Measurements from ENCODE around the gene SEPTIN6. TPM values are rescaled to one million over a fixed set of nuclear protein-coding genes. Genes with fewer than 3 reads are reported as not detected.
A peak's percentile ranks its signal among the peaks of the same experiment; 100 is the strongest.
"Not testable (repeated sequence)": the region's sequence is repeated elsewhere in the genome, so short reads cannot be mapped to it uniquely, and the experiment has no call there.

SEPTIN6 gene
- total and polyA plus RNA-seq, 4 experiments from 2014 or later = 112 to 244 (median 176) TPM

DNA sequence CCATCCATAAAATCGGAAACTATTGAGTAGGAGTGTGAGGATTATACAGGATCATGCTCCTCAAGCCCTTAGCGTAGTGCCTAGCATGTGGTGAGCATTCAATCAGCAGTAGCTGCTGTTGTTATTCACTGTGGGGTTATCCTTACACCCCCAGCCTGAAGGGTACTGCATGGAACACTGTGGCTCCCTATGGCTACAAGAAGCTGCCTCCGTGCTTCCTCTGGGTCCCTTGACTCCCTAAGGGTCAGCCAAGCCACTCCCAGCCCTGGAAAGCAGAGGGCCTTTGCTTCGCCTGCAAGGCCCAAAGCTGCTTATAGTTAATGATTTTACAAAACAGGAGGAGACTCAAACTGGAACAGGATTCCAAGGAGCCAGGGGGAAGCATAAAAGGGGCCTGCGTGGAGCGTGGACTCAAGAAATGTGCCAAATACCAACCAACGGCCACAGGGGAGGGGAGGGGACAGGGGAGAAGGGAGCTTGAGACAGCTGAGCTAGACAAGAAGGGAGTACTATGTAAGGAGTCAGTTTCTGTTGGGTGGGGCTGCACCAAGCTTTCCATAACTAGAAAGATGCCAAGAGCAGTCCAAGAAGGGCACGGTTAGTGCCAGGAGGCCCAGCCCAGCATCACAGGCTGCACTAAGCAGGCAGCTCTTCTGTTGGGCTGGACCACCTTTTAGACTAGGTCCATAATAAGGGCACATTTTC, 15.9 kb downstream of the SEPTIN6 start:
- Histone ChIP-seq H3K4me3 (ENCODE audit: low read length in 2 of 2) (peak overlapping the region in 1 of 2 donors; percentile 40), H3K9me3 (ENCODE audit: control insufficient read depth in 1 of 2, low read length in 2 of 2) (no peaks in the 10 kb centered on the region), H3K27me3 (ENCODE audit: insufficient read depth, low read length) (no peaks in the 10 kb centered on the region), H3K27ac (ENCODE audit: low read depth, low read length) (peak overlapping the region; percentile 60), H3K36me3 (ENCODE audit: insufficient read depth, low read length) (peaks cover 14% of the 10 kb centered on the region), H3K4me1 (ENCODE audit: insufficient read depth, low read length) (peaks cover 81% of the 10 kb centered on the region)
- Mint-ChIP-seq H3K27ac (peak overlapping the region; percentile 94 to 98 (median 97)), H3K4me3 (peak overlapping the region; percentile 86 to 95 (median 92)), H3K4me1 (peaks cover 30 to 80% (median 61%) of the 10 kb centered on the region in 4 donors), H3K27me3 (no peaks in the 10 kb centered on the region), H3K9me3 (peaks cover 0 to 3% (median 0%) of the 10 kb centered on the region in 8 donors), H3K36me3 (peaks cover 13 to 28% of the 10 kb centered on the region in 2 donors)
- DNase-seq = no peak
- POLR2A ChIA-PET (ENCODE audit: partially characterized antibody) = interaction anchor here (0.7 to 7.0 kb wide), 3 partner anchors 10 to 59 kb away, joined by 3 to 277 read pairs (median 3); partner anchors contain the start of gene SEPTIN6
- CTCF ChIA-PET (ENCODE audit: partially characterized antibody) = interaction anchor here (0.8 to 7.3 kb wide), 3 partner anchors 8 to 51 kb away, joined by 4 to 77 read pairs (median 8); partner anchors contain the start of gene SEPTIN6
- intact Hi-C loops (cut with micrococcal nuclease) = no loop called here

DNA sequence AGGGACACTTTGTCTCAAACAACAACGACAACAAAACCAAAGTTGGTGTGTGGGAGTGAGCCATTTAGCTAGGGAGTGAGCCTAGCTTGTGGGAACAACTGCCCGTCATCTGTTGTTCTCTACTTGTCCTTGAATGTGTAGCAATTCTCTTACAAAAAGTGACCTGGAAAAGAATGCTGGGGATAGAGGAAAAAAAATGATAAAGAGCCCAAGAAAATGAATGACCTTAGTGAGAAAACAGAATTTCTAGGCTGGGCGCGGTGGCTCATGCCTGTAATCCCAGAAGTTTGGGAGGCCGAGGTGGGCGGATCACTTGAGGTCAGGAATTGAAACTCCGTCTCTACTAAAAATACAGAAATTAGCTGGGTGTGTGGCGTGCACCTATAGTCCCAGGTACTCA, 19.6 kb downstream of the SEPTIN6 start:
- intact Hi-C loops (cut with micrococcal nuclease) = no loop called here
- ChIA-PET POLR2A (ENCODE audit: partially characterized antibody) (interaction anchor here (0.6 to 0.7 kb wide), 2 partner anchors 18 to 20 kb away, joined by 3 read pairs; partner anchors contain the start of gene SEPTIN6), CTCF (ENCODE audit: partially characterized antibody) (interaction anchor here (1.5 to 7.3 kb wide), 2 partner anchors 18 to 63 kb away, joined by 4 to 77 read pairs; partner anchors contain the start of gene SEPTIN6)
- DNase-seq = no peak
- H3K9me3 Mint-ChIP-seq = no peaks in the 10 kb centered on the region
- H3K4me3 Mint-ChIP-seq = no peak overlapping the region
- no peaks in the 10 kb centered on the region for H3K27me3 ChIP-seq (ENCODE audit: insufficient read depth, low read length)
- peaks cover 26 to 72% (median 46%) of the 10 kb centered on the region in 4 donors for H3K4me1 Mint-ChIP-seq
- H3K36me3 Mint-ChIP-seq = peaks cover 30 to 37% of the 10 kb centered on the region in 2 donors
- peaks cover 59% of the 10 kb centered on the region for H3K4me1 ChIP-seq (ENCODE audit: insufficient read depth, low read length)
- no peaks in the 10 kb centered on the region for H3K9me3 ChIP-seq (ENCODE audit: control insufficient read depth in 1 of 2, low read length in 2 of 2)
- H3K36me3 ChIP-seq (ENCODE audit: insufficient read depth, low read length) = peaks cover 26% of the 10 kb centered on the region
- H3K4me3 ChIP-seq (ENCODE audit: low read length in 2 of 2) = no peak overlapping the region
- H3K27ac ChIP-seq (ENCODE audit: low read depth, low read length) = no peak overlapping the region
- H3K27me3 Mint-ChIP-seq = no peaks in the 10 kb centered on the region
- peak overlapping the region in 4 of 7 donors; percentile 6 to 55 (median 36) for H3K27ac Mint-ChIP-seq

DNA sequence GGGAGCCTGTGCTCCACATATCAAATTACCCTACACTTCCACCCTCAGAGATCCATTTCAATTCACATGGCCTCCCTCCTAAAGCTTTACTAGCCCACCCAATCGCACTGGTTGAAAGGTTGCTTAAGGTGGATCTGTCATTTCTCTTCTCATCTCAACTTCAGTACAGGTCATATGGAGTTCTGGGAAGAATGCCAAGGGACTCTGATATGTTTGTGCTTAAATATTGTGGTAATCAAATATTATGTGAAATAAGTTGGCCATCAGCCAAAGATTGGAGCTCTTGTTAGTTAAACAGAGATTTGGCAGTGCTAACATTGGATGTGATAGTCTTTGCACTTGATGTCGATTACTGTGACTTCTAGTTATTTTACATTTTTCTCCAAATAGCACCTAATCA, 20.5 kb downstream of the SEPTIN6 start:
- CTCF ChIA-PET (ENCODE audit: partially characterized antibody) = interaction anchor here (0.8 to 1.5 kb wide), 5 partner anchors 19 to 62 kb away, joined by 3 to 4 read pairs (median 4); no protein-coding TSS in a partner anchor
- Mint-ChIP-seq H3K4me1 (peaks cover 23 to 68% (median 38%) of the 10 kb centered on the region in 4 donors), H3K4me3 (no peak overlapping the region), H3K27me3 (no peaks in the 10 kb centered on the region), H3K9me3 (no peaks in the 10 kb centered on the region), H3K36me3 (peaks cover 30 to 37% of the 10 kb centered on the region in 2 donors), H3K27ac (peak overlapping the region in 6 of 7 donors; percentile 41 to 80 (median 57))
- peaks cover 26% of the 10 kb centered on the region for H3K36me3 ChIP-seq (ENCODE audit: insufficient read depth, low read length)
- intact Hi-C loops (cut with micrococcal nuclease) = no loop called here
- POLR2A ChIA-PET (ENCODE audit: partially characterized antibody) = interaction anchor here (1.0 to 2.0 kb wide), 6 partner anchors 10 to 119 kb away, joined by 3 to 8 read pairs (median 5); partner anchors contain the start of genes RPL39 and SEPTIN6
- no peaks in the 10 kb centered on the region for H3K9me3 ChIP-seq (ENCODE audit: control insufficient read depth in 1 of 2, low read length in 2 of 2)
- no peak for DNase-seq
- H3K4me1 ChIP-seq (ENCODE audit: insufficient read depth, low read length) = peaks cover 54% of the 10 kb centered on the region
- H3K4me3 ChIP-seq (ENCODE audit: low read length in 2 of 2) = no peak overlapping the region
- no peak overlapping the region for H3K27ac ChIP-seq (ENCODE audit: low read depth, low read length)
- H3K27me3 ChIP-seq (ENCODE audit: insufficient read depth, low read length) = no peaks in the 10 kb centered on the region

DNA sequence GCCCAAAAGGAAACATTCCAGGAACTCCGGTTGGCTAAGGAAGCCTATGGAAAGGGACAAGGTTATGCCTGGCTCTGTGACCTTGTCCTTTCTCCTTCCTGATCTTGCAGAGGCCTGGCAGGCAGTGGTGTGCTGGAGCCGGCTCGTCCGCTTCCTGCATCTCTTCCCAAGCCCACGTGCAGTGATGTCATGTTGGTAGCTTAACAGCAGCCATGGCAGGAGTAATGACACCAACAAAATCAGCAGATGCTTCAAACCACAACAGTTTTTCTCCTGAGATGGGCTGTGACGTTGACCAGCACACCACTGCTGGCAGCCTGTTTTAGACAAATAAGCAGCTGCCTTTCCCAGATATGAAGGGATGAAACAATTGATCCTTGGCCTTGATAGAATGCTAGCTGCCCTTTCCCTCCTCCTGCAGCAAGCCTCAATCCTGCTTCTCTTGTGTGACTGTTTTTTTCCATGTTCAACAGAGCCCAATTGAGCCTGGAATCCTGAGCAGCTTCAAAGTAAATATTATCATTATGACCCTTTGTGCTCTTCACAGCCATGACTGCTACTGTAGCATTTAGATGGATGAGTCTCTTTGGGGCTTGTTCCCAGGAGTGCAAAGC, 23.4 kb downstream of the SEPTIN6 start:
- Mint-ChIP-seq H3K9me3 (no peaks in the 10 kb centered on the region), H3K36me3 (peaks cover 39 to 43% of the 10 kb centered on the region in 2 donors), H3K27me3 (no peaks in the 10 kb centered on the region), H3K4me1 (peaks cover 14 to 50% (median 22%) of the 10 kb centered on the region in 4 donors), H3K27ac (peak overlapping the region in 5 of 7 donors; percentile 2 to 57 (median 35)), H3K4me3 (no peak overlapping the region)
- no peak for DNase-seq
- H3K9me3 ChIP-seq (ENCODE audit: control insufficient read depth in 1 of 2, low read length in 2 of 2) = no peaks in the 10 kb centered on the region
- H3K27me3 ChIP-seq (ENCODE audit: insufficient read depth, low read length) = no peaks in the 10 kb centered on the region
- intact Hi-C loops (cut with micrococcal nuclease) = no loop called here
- CTCF ChIA-PET (ENCODE audit: partially characterized antibody) = no interaction called here
- H3K4me3 ChIP-seq (ENCODE audit: low read length in 2 of 2) = no peak overlapping the region
- no peak overlapping the region for H3K27ac ChIP-seq (ENCODE audit: low read depth, low read length)
- H3K4me1 ChIP-seq (ENCODE audit: insufficient read depth, low read length) = peaks cover 32% of the 10 kb centered on the region
- POLR2A ChIA-PET (ENCODE audit: partially characterized antibody) = interaction anchor here (1.8 kb wide), 1 partner anchor 23 kb away, joined by 7 read pairs; the partner anchor contains the start of gene SEPTIN6
- peaks cover 26% of the 10 kb centered on the region for H3K36me3 ChIP-seq (ENCODE audit: insufficient read depth, low read length)

DNA sequence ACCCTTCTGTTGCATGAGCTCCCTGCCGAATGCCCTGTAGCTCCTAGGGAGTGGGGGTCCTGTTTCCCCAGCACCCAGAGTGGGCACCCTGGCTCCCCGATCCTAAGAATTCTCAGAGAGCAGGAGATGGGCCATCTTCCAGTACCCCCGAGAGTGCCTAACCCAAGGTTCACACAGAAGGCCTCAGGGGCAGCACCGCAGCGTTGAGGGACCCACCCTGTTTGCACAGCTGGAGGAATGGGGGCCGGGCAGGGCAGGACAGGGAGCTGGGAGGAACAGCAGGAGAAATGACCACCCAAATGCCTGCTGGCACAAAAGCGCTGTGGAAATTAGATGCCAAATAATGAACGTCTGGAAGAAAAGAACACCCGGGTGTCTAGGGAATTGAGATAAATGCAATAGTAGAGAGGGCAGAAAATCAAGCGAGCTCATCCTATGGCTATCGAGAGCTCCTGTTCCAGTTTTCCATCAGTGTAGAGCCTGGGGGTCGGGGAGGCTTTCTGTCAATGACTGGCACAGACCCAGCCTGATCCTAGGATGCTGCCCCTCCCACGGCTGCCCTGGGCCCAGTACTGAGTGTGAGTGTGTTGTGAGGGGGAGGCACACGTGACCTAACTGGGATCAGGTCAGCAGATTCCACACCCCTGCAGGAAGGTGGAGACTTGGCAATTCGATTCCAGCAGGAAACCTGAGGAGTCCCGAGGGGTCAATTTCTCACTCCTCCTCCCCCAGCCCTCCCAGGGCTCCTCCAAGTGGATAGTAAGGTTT, 25.7 kb downstream of the SEPTIN6 start:
- no peak overlapping the region for H3K27ac ChIP-seq (ENCODE audit: low read depth, low read length)
- intact Hi-C loops (cut with micrococcal nuclease) = no loop called here
- Mint-ChIP-seq H3K4me3 (peak overlapping the region in 1 of 8 donors; percentile 39), H3K4me1 (peaks cover 11 to 42% (median 19%) of the 10 kb centered on the region in 4 donors), H3K27me3 (no peaks in the 10 kb centered on the region), H3K9me3 (no peaks in the 10 kb centered on the region), H3K27ac (peak overlapping the region in 4 of 7 donors; percentile 37 to 73 (median 59)), H3K36me3 (peaks cover 39 to 48% of the 10 kb centered on the region in 2 donors)
- DNase-seq = no peak
- ChIA-PET CTCF (ENCODE audit: partially characterized antibody) (interaction anchor here (0.7 to 1.2 kb wide), 2 partner anchors 25 to 31 kb away, joined by 3 read pairs; no protein-coding TSS in a partner anchor), POLR2A (ENCODE audit: partially characterized antibody) (interaction anchor here (0.9 to 1.9 kb wide), 2 partner anchors 10 to 26 kb away, joined by 3 to 5 read pairs; partner anchors contain the start of gene SEPTIN6)
- H3K27me3 ChIP-seq (ENCODE audit: insufficient read depth, low read length) = no peaks in the 10 kb centered on the region
- H3K9me3 ChIP-seq (ENCODE audit: control insufficient read depth in 1 of 2, low read length in 2 of 2) = no peaks in the 10 kb centered on the region
- H3K4me1 ChIP-seq (ENCODE audit: insufficient read depth, low read length) = peaks cover 19% of the 10 kb centered on the region
- no peak overlapping the region for H3K4me3 ChIP-seq (ENCODE audit: low read length in 2 of 2)
- H3K36me3 ChIP-seq (ENCODE audit: insufficient read depth, low read length) = peaks cover 22% of the 10 kb centered on the region

DNA sequence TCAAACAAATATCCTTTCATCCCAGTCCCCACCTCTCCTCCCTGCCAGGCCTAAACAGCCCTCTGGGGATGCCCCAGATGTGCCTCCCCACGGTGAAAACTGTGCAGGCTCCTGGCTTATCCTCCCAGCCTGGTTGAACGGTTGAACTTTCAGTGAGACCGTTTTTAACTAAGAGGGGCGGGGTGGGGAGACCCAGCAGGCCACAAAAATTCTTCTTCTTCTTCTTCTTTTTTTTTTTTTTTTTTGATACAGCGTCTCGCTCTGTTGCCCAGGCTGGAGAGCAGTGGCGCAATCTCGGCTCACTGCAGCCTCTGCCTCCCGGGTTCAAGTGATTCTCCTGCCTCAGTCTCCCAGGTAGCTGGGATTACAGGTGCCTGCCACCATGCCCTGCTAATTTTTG, 28.1 kb downstream of the SEPTIN6 start:
- H3K9me3 ChIP-seq (ENCODE audit: control insufficient read depth in 1 of 2, low read length in 2 of 2); H3K27me3 ChIP-seq (ENCODE audit: insufficient read depth, low read length); CTCF ChIA-PET (ENCODE audit: partially characterized antibody); POLR2A ChIA-PET (ENCODE audit: partially characterized antibody); H3K27ac ChIP-seq (ENCODE audit: low read depth, low read length); H3K27me3 Mint-ChIP-seq; DNase-seq; H3K4me3 ChIP-seq (ENCODE audit: low read length in 2 of 2); H3K4me3 Mint-ChIP-seq; H3K9me3 Mint-ChIP-seq; H3K4me1 ChIP-seq (ENCODE audit: insufficient read depth, low read length); intact Hi-C loops (cut with micrococcal nuclease): not testable (repeated sequence)
- H3K36me3 ChIP-seq (ENCODE audit: insufficient read depth, low read length) = peaks cover 19% of the 10 kb centered on the region
- Mint-ChIP-seq H3K36me3 (peaks cover 38 to 55% of the 10 kb centered on the region in 2 donors), H3K27ac (peak overlapping the region in 2 of 7 donors; percentile 59 to 64), H3K4me1 (peaks cover 9 to 36% (median 21%) of the 10 kb centered on the region in 4 donors)

Measured in CD4-positive, alpha-beta memory T cell (primary cell).